MM.1S (cell line): ENCODE results near the gene CBLIF.
"Not testable (repeated sequence)": the region's sequence is repeated elsewhere in the genome, so short reads cannot be mapped to it uniquely, and the experiment has no call there.

ENCODE experiments used
- DNase-seq: peaks from one replicate; pipeline ENCODE4 v3.0.0-alpha.2; 2015
- H2AFZ ChIP-seq: fragments of 300-600 bp; sonication (generic); 2 replicates; pipeline ENCODE4 v1.6.0; 2016; ENCODE audit warnings: antibody characterized with exemption, low read length
- H3F3A ChIP-seq: fragments of 300-600 bp; sonication (generic); 2 replicates; pipeline ENCODE4 v1.6.1; 2016; ENCODE audit warnings: mild to moderate bottlenecking, antibody characterized with exemption, low read length, moderate library complexity, mixed read lengths; ENCODE audit not compliant: insufficient read depth
- H3K27ac ChIP-seq: fragments of 300-600 bp; sonication (generic); 2 replicates; pipeline ENCODE4 v1.5.1; 2016; ENCODE audit warnings: mild to moderate bottlenecking, low read length
- H3K27me3 ChIP-seq: fragments of 300-600 bp; sonication (generic); replicated peaks from 2 replicates; pipeline ENCODE4 v1.6.0; 2016; ENCODE audit warnings: low read length; ENCODE audit not compliant: insufficient read depth
- H3K36me3 ChIP-seq: fragments of 300-600 bp; sonication (generic); replicated peaks from 2 replicates; pipeline ENCODE4 v1.6.1; 2016; ENCODE audit warnings: mild to moderate bottlenecking, low read length, mixed read lengths; ENCODE audit not compliant: insufficient read depth
- H3K4me1 ChIP-seq: fragments of 300-600 bp; sonication (generic); 2 replicates; pipeline ENCODE4 v1.6.1; 2016; ENCODE audit warnings: low read length, mixed read lengths
- H3K4me2 ChIP-seq: fragments of 300-600 bp; sonication (generic); 2 replicates; pipeline ENCODE4 v1.6.0; 2016; ENCODE audit warnings: low read depth, low read length
- H3K4me3 ChIP-seq: fragments of 300-600 bp; sonication (generic); 2 replicates; pipeline ENCODE4 v1.5.1; 2016; ENCODE audit warnings: low read length, mixed read lengths
- H3K79me2 ChIP-seq: fragments of 300-600 bp; sonication (generic); 2 replicates; pipeline ENCODE4 v1.6.1; 2016; ENCODE audit warnings: mixed run types, low read length, mixed read lengths
- H3K9ac ChIP-seq: fragments of 300-600 bp; sonication (generic); 2 replicates; pipeline ENCODE4 v1.6.1; 2016; ENCODE audit warnings: low read length, mixed read lengths
- H3K9me2 ChIP-seq: fragments of 300-600 bp; sonication (generic); replicated peaks from 2 replicates; pipeline ENCODE4 v1.6.1; 2016; ENCODE audit warnings: mild to moderate bottlenecking, low read length, mixed read lengths; ENCODE audit not compliant: insufficient read depth
- H3K9me3 ChIP-seq: fragments of 300-600 bp; sonication (generic); replicated peaks from 2 replicates; pipeline ENCODE4 v1.6.1; 2016; ENCODE audit warnings: mild to moderate bottlenecking, low read length, mixed read lengths; ENCODE audit not compliant: insufficient read depth
- H4K20me1 ChIP-seq: fragments of 300-600 bp; sonication (generic); 2 replicates; pipeline ENCODE4 v1.6.1; 2016; ENCODE audit warnings: mild to moderate bottlenecking, low read length, moderate library complexity, mixed read lengths; ENCODE audit not compliant: insufficient read depth
- CTCF ChIP-seq: fragments of 300-600 bp; sonication (generic); IDR thresholded peaks from 2 replicates; pipeline ENCODE4 v1.5.1; 2016; ENCODE audit warnings: antibody characterized with exemption, low read length, mixed read lengths
- EZH2 ChIP-seq: fragments of 300-600 bp; sonication (generic); optimal IDR thresholded peaks from 2 replicates; pipeline ENCODE3; 2017; ENCODE audit warnings: low read depth, mild to moderate bottlenecking, antibody characterized with exemption, low read length, mixed read lengths
- EZH2phosphoT487 ChIP-seq: fragments of 300-600 bp; sonication (generic); IDR thresholded peaks from 2 replicates; pipeline ENCODE4 v1.6.1; 2018; ENCODE audit warnings: antibody characterized with exemption, low read length

Gene CBLIF

DNA sequence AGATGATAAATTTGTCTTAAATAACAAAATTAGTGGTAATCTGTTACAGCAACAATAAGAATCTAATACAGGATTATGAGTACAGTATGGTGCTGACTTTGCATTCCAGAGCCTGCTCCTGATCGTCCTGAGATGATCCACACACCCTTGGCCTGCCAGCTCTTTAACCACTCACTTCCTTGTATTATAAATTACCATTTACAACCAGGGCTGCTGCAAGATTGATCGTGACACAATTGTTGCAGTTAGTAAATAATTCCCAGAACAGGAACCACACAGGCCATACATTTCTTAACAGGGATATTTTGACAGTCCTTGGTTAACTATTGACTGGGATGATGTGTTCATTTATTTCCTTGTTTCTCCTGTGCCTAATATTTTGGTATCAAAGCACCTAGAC is 3.8 kb upstream of the CBLIF start:
- Histone ChIP-seq H3K36me3 (no peaks in the 10 kb centered on the region), H3K4me2 (no peak overlapping the region), H3K4me1 (no peaks in the 10 kb centered on the region), H4K20me1 (no peaks in the 10 kb centered on the region), H3K79me2 (no peaks in the 10 kb centered on the region), H3K9me3 (no peaks in the 10 kb centered on the region), H3K27me3 (no peaks in the 10 kb centered on the region), H3K9ac (no peak overlapping the region), H2AFZ (no peak overlapping the region), H3K4me3 (no peak overlapping the region), H3F3A (no peaks in the 10 kb centered on the region), H3K27ac (no peak overlapping the region), H3K9me2 (no peaks in the 10 kb centered on the region)
- DNase-seq, result no peak
- no peak for TF ChIP-seq EZH2
- no peak for TF ChIP-seq EZH2phosphoT487
- no peak for TF ChIP-seq CTCF

GRCh38 chr11:59848439-59848838 is 3.1 kb upstream of the CBLIF start:
- not testable (repeated sequence) for H3K27me3 ChIP-seq, H3K4me2 ChIP-seq, H3K27ac ChIP-seq, DNase-seq, H3K4me1 ChIP-seq, H3K79me2 ChIP-seq, H2AFZ ChIP-seq, H3K4me3 ChIP-seq, H4K20me1 ChIP-seq, H3K9ac ChIP-seq, H3K36me3 ChIP-seq, H3F3A ChIP-seq, H3K9me3 ChIP-seq, H3K9me2 ChIP-seq

- no peak overlapping the region for H3K4me2 ChIP-seq
- H3K27me3 ChIP-seq, result no peaks in the 10 kb centered on the region
- H3K4me3 ChIP-seq, result no peak overlapping the region
- no peaks in the 10 kb centered on the region for H3K9me2 ChIP-seq
- no peaks in the 10 kb centered on the region for H3K79me2 ChIP-seq
- no peaks in the 10 kb centered on the region for H3K36me3 ChIP-seq
- TF ChIP-seq CTCF, result no peak
- TF ChIP-seq EZH2, result no peak
- no peak for TF ChIP-seq EZH2phosphoT487
- H2AFZ ChIP-seq, result no peak overlapping the region
- no peaks in the 10 kb centered on the region for H3F3A ChIP-seq
- no peaks in the 10 kb centered on the region for H3K9me3 ChIP-seq
- no peak overlapping the region for H3K9ac ChIP-seq
- no peak overlapping the region for H3K27ac ChIP-seq
- DNase-seq, result no peak
- H3K4me1 ChIP-seq, result no peaks in the 10 kb centered on the region
- H4K20me1 ChIP-seq, result no peaks in the 10 kb centered on the region
Observed at GRCh38 chr11:59847626-59848025, 2.3 kb upstream of the CBLIF start.

DNA sequence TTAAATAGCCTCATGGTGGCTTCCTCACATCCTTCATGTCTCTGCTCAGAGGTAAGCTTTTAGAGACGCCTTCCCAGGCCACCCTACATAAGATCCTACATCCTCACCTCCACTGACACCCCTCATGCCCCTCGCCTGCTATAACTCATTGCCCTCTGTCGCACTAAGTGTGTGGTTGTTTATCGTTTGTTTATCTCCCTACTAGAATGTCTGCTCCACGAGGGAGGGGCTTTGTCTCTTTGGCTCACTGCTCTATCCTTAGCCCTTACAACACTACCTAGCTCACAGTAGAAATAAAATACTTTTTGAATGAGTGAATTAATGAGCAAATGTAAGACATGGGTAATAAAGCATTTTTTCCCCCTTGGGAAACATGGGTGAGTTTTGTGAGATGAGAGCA is 1.3 kb upstream of the CBLIF start:
- Histone ChIP-seq H3K36me3 (no peaks in the 10 kb centered on the region), H3K4me2 (no peak overlapping the region), H3K27ac (no peak overlapping the region), H3K4me3 (no peak overlapping the region), H3K9ac (no peak overlapping the region), H3K4me1 (peaks cover 8% of the 10 kb centered on the region), H3K27me3 (no peaks in the 10 kb centered on the region), H2AFZ (no peak overlapping the region), H3K79me2 (no peaks in the 10 kb centered on the region), H3K9me2 (no peaks in the 10 kb centered on the region), H3F3A (no peaks in the 10 kb centered on the region; the same call in 1 of the 2 replicates), H4K20me1 (no peaks in the 10 kb centered on the region), H3K9me3 (no peaks in the 10 kb centered on the region)
- no peak for DNase-seq
- TF ChIP-seq CTCF, result no peak
- TF ChIP-seq EZH2, result no peak
- no peak for TF ChIP-seq EZH2phosphoT487
